OCI-LY3 (cell line): ENCODE measurements around the gene EEF1B2.

Experiments
- H2AFZ ChIP-seq: fragments of 200-600, 300-600 bp; shearing (Covaris generic); 2 replicates; pipeline ENCODE4 v1.6.0; 2014; ENCODE audit warnings: antibody characterized with exemption, low read depth, low read length
- H3K27ac ChIP-seq: fragments of 200-600, 300-600 bp; sonication (generic); 2 replicates; pipeline ENCODE4 v1.5.1; 2014; ENCODE audit warnings: mild to moderate bottlenecking, low read length, moderate library complexity, mixed read lengths
- H3K27me3 ChIP-seq: fragments of 200-600, 300-600 bp; sonication (generic); 2 replicates; pipeline ENCODE4 v1.6.1; 2014; ENCODE audit warnings: low read depth, low read length, mixed read lengths
- H3K36me3 ChIP-seq: fragments of 200-600, 300-600 bp; sonication (generic); replicated peaks from 2 replicates; pipeline ENCODE3; 2014; ENCODE audit warnings: low read depth, low read length, mixed read lengths
- H3K4me1 ChIP-seq: fragments of 300-600, 200-600 bp; sonication (generic); 2 replicates; pipeline ENCODE4 v1.6.1; 2014; ENCODE audit warnings: low read length, mixed read lengths
- H3K4me2 ChIP-seq: fragments of 200-600, 300-600 bp; sonication (generic); 2 replicates; pipeline ENCODE4 v1.6.1; 2014; ENCODE audit warnings: low read length, mixed read lengths
- H3K4me3 ChIP-seq: fragments of 300-600, 200-600 bp; sonication (generic); 2 replicates; pipeline ENCODE4 v1.5.1; 2014; ENCODE audit warnings: antibody characterized with exemption, mild to moderate bottlenecking, low read length, moderate library complexity
- H3K79me2 ChIP-seq: fragments of 300-600, 200-600 bp; shearing (Covaris generic); 2 replicates; pipeline ENCODE4 v1.6.1; 2014; ENCODE audit warnings: mild to moderate bottlenecking, low read length, mixed read lengths
- H3K9ac ChIP-seq: fragments of 300-600, 200-600 bp; shearing (Covaris generic); 2 replicates; pipeline ENCODE4 v1.6.0; 2014; ENCODE audit warnings: mild to moderate bottlenecking, low read length, moderate library complexity
- H3K9me3 ChIP-seq: fragments of 200-600, 300-600 bp; shearing (Covaris generic); 2 replicates; pipeline ENCODE4 v1.6.1; 2014; ENCODE audit warnings: low read length, mixed read lengths; ENCODE audit not compliant: insufficient read depth
- H4K20me1 ChIP-seq: fragments of 200-600, 300-600 bp; sonication (generic); 2 replicates; pipeline ENCODE4 v1.6.1; 2016; ENCODE audit warnings: low read length, mixed read lengths; ENCODE audit not compliant: insufficient read depth
- CTCF ChIP-seq: fragments of 200-600, 300-600 bp; sonication (generic); IDR thresholded peaks from 2 replicates; pipeline ENCODE4 v1.5.1; 2014; ENCODE audit warnings: antibody characterized with exemption, low read length, low read depth
- EZH2phosphoT487 ChIP-seq: fragments of 200-600 bp; shearing (Covaris generic); IDR thresholded peaks from 2 replicates; pipeline ENCODE4 v1.6.1; 2018; ENCODE audit warnings: antibody characterized with exemption, mixed run types, low read depth

The EEF1B2 gene

DNA sequence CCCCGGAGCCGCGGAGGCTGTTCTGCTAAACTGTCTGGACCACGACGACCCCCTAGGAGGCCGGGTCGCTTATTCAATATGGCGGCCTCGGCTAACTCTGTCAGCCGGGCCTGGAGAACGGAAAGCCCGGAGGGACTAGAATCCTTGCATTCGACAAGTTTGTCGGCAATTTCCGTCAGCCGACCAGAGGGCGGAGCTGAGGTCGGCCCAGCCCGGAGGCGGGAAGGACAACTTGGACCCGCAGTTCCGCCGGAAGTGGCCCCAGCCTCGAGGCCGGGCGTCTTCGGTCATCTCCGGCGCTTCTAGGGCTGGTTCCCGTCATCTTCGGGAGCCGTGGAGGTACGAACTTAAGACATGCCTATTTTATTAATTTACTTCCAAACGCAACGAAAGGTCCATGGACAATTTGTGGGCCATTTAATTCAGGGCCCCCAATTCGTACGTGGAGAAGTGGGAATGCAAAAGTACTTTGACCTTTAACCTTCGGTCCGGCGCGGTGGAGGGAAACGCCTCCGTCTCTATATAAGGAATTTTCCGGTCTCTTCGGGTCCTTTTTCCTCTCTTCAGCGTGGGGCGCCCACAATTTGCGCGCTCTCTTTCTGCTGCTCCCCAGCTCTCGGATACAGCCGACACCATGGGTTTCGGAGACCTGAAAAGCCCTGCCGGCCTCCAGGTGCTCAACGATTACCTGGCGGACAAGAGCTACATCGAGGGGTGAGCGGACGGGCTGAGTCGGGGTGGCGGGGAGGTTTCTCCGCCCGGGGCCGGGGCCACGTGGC, at the start of gene EEF1B2, which contains the start of gene NDUFS1:
TSS of gene EEF1B2 (plus strand) at position 550 of the 779 bp plus-strand sequence. CDS start at position 635, 85 bp downstream.
TSS of gene NDUFS1 (minus strand) at position 99 of the 779 bp plus-strand sequence. CDS start 5,766 bp downstream, outside the sequence.
- Histone ChIP-seq H4K20me1 (peaks cover 7% of the 10 kb centered on the region; the same call in 1 of the 2 replicates), H3K4me1 (peaks cover 16% of the 10 kb centered on the region), H2AFZ (peak within 1 kb of the TSS; percentile 59), H3K79me2 (peaks cover 87% of the 10 kb centered on the region), H3K27me3 (no peaks in the 10 kb centered on the region), H3K9me3 (no peaks in the 10 kb centered on the region), H3K27ac (peak within 1 kb of the TSS; percentile 69), H3K4me2 (peak within 1 kb of the TSS; percentile 99), H3K4me3 (peak within 1 kb of the TSS; percentile 86), H3K9ac (peak within 1 kb of the TSS; percentile 97), H3K36me3 (peaks cover 38% of the 10 kb centered on the region)
- TF ChIP-seq CTCF: no peak
- no peak for TF ChIP-seq EZH2phosphoT487

DNA sequence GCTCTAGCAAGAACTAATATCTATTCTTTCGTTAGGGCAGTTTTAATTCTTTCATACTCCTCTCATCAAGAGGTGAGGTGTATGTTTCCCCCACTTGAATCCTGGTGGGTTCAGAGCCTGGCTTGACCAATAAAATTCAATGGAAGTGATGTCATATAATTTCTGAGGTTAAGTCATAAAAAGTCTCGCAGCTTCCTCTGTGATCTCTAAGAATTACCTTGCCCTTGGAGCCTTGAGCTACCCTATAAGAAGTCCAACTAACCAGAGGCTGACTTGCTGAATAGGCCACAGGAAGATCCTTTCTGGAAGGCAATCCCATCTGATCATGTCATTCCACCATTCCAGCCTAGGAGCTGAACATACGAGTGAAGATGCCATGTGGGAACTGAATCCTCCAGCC, 47.6 kb upstream of the EEF1B2 start:
- H3K27me3 ChIP-seq: no peaks in the 10 kb centered on the region
- no peak overlapping the region for H2AFZ ChIP-seq
- no peaks in the 10 kb centered on the region for H3K9me3 ChIP-seq
- TF ChIP-seq CTCF: no peak
- no peak for TF ChIP-seq EZH2phosphoT487
- no peaks in the 10 kb centered on the region for H4K20me1 ChIP-seq
- no peak overlapping the region for H3K4me2 ChIP-seq
- no peaks in the 10 kb centered on the region for H3K79me2 ChIP-seq
- H3K4me3 ChIP-seq: no peak overlapping the region
- peaks cover under 1% of the 10 kb centered on the region for H3K36me3 ChIP-seq
- H3K4me1 ChIP-seq: no peaks in the 10 kb centered on the region
- no peak overlapping the region for H3K9ac ChIP-seq
- no peak overlapping the region for H3K27ac ChIP-seq

- no peak overlapping the region for H3K9ac ChIP-seq
- no peak overlapping the region for H3K27ac ChIP-seq
- no peaks in the 10 kb centered on the region for H3K79me2 ChIP-seq
- no peaks in the 10 kb centered on the region for H4K20me1 ChIP-seq
- no peaks in the 10 kb centered on the region for H3K9me3 ChIP-seq
- H3K4me3 ChIP-seq: no peak overlapping the region
- no peak for TF ChIP-seq CTCF
- no peak for TF ChIP-seq EZH2phosphoT487
- H3K36me3 ChIP-seq: peaks cover 2% of the 10 kb centered on the region
- no peaks in the 10 kb centered on the region for H3K27me3 ChIP-seq
- H2AFZ ChIP-seq: no peak overlapping the region
- H3K4me2 ChIP-seq: no peak overlapping the region
- no peaks in the 10 kb centered on the region for H3K4me1 ChIP-seq
Observed at GRCh38 chr2:206112846-206113547, 46.7 kb upstream of the EEF1B2 start.

DNA sequence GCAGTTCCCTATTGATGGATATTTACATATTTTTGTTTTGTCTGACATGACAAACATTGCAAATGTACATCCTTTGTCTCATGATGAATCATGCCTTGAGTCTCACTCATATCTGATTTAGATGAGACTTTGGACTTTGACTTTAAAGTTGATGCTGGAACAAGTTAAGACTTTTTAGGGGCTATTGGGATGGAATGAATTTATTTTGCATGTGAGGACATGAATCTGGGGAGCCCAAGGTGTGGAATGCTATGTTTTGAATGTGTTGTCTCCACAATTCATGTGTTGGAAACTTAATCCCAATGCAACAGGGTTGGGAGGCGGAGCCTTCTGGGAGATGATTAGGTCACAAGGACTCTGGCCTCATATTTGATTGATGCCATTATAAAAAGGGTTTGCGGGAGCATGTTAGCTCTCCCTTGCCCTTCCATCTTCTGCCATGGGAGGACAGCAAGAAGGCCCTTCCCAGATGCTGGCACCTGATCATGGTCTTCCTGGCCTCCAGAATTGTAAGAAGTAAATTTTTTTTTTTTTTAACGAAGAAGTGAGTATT, 44.6 kb upstream of the EEF1B2 start:
- Histone ChIP-seq H2AFZ (no peak overlapping the region), H4K20me1 (no peaks in the 10 kb centered on the region), H3K27ac (no peak overlapping the region), H3K9ac (no peak overlapping the region), H3K4me1 (no peaks in the 10 kb centered on the region), H3K79me2 (no peaks in the 10 kb centered on the region), H3K4me3 (no peak overlapping the region), H3K4me2 (no peak overlapping the region), H3K27me3 (no peaks in the 10 kb centered on the region), H3K36me3 (peaks cover 6% of the 10 kb centered on the region), H3K9me3 (no peaks in the 10 kb centered on the region)
- no peak for TF ChIP-seq EZH2phosphoT487
